ENCODE measurements around the gene FNBP1.

DNA sequence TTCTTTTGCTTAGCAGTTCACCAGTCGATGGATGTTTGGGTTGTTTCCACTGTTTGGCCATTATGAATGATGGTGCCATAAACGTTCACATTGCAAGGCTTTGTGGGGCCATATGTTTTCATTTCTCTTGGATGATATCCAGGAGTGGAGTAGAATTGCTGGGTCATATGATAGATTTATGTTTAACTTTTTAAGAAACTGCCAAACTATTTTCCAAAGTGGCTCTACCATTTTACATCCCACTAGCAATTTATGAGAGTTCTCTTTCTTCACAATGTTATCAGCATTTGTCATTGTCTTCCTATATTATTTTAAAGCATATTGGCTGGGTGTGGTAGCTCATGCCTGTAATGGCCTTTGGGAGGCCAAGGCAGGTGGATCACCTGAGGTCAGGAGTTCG, 15.9 kb upstream of the FNBP1 start:
- TF ChIP-seq, protein P1, sequence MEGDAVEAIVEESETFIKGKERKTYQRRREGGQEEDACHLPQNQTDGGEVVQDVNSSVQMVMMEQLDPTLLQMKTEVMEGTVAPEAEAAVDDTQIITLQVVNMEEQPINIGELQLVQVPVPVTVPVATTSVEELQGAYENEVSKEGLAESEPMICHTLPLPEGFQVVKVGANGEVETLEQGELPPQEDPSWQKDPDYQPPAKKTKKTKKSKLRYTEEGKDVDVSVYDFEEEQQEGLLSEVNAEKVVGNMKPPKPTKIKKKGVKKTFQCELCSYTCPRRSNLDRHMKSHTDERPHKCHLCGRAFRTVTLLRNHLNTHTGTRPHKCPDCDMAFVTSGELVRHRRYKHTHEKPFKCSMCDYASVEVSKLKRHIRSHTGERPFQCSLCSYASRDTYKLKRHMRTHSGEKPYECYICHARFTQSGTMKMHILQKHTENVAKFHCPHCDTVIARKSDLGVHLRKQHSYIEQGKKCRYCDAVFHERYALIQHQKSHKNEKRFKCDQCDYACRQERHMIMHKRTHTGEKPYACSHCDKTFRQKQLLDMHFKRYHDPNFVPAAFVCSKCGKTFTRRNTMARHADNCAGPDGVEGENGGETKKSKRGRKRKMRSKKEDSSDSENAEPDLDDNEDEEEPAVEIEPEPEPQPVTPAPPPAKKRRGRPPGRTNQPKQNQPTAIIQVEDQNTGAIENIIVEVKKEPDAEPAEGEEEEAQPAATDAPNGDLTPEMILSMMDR (conservative IDR thresholded peaks at IDR 0.05), result no peak
- no peak for TF ChIP-seq EZH2 (IDR thresholded peaks at IDR 0.05; ENCODE audit: low read depth)

All from PC-9 (cell line).